Activated naive CD8-positive, alpha-beta T cell (primary cell): Measurements from ENCODE around the gene CRYGN.

Source experiments
- H3K27ac Mint-ChIP-seq: one replicate; pipeline ENCODE4 v1.8.0; 2021; ENCODE audit warnings: mixed read lengths
- H3K27me3 Mint-ChIP-seq: one replicate; pipeline ENCODE4 v1.8.0; 2021; ENCODE audit warnings: mixed read lengths
- H3K36me3 Mint-ChIP-seq: one replicate; pipeline ENCODE4 v1.8.0; 2021; ENCODE audit warnings: mixed read lengths
- H3K4me1 Mint-ChIP-seq: one replicate; pipeline ENCODE4 v1.8.0; 2021; ENCODE audit warnings: low read depth, mixed read lengths
- H3K4me3 Mint-ChIP-seq: one replicate; pipeline ENCODE4 v1.8.0; 2021; ENCODE audit warnings: mild to moderate bottlenecking, mixed read lengths
- H3K9me3 Mint-ChIP-seq: one replicate; pipeline ENCODE4 v1.8.0; 2021; ENCODE audit warnings: low read depth, mixed read lengths

The CRYGN gene

DNA sequence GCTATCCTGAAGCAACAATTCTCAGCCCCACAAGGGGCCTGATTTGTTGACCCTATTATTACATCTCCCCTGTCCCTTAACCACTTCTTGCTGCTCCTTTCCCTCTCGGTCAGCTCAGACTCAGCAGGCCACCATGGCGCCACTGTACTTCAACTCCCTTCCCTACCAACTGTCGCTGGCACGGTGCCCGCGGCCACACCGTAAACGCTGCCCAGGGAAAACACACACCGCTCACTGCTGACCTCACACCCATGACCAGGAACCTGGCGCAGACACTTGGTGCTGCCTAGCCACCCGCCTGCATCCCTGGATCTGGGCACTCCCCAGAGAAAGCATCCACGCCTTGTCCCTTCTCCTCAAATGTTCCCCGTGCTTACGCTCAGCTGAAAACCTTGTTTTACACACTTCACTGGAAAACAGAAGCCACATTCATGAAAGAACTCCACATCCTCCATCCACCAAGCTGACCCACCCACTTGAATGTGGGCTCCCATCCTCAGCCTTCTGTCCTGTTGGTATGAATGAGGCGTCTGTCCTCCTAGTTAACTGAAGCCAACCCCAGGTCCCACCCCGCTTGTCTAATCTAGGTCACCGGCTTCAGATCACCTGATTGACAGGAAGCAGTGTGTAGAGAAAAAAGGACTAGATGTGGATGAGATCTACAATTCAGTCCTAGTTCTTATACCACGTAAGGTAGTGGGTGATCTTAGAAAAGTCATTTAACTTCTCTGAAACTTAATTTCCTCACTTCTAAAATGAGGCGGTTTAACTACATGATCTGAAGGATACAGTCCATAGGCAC lies 28.5 kb upstream of the CRYGN start:
- no peak overlapping the region for H3K4me3 Mint-ChIP-seq
- H3K9me3 Mint-ChIP-seq, result peaks cover 6% of the 10 kb centered on the region
- H3K4me1 Mint-ChIP-seq, result peaks cover 36% of the 10 kb centered on the region
- H3K27ac Mint-ChIP-seq, result peak overlapping the region; percentile 50
- peaks cover 40% of the 10 kb centered on the region for H3K36me3 Mint-ChIP-seq
- no peaks in the 10 kb centered on the region for H3K27me3 Mint-ChIP-seq

- Mint-ChIP-seq H3K27ac (no peak overlapping the region), H3K4me3 (no peak overlapping the region), H3K9me3 (peaks cover 16% of the 10 kb centered on the region), H3K4me1 (peaks cover 19% of the 10 kb centered on the region), H3K27me3 (peaks cover 4% of the 10 kb centered on the region), H3K36me3 (peaks cover 42% of the 10 kb centered on the region)
Measured at GRCh38 chr7:151465169-151465568, 25.2 kb upstream of the CRYGN start.

DNA sequence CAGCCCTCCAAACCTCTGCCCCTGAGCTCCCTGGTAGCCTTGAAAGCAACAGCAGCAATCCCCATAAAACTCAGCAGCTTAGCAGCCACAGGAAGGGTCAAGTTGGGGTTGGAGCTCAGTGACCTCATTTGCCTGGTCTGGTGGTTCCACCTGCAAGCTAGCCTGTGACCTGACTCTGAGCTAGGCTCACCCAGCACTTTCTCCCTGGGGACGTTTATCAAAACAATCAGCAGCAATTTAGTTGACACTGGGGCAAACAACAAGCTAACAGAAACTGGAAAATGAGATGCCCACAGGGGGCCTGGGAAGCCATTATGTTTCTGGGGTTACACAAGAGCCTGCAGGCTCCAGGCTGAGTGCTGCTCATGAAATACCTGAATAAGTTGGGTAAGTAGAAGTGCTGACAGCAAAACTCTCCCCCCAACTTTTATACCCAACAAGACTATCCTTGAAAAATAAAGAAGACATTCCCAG lies 22.4 kb upstream of the CRYGN start:
- Mint-ChIP-seq H3K9me3 (peaks cover 16% of the 10 kb centered on the region), H3K36me3 (peaks cover 25% of the 10 kb centered on the region), H3K4me1 (no peaks in the 10 kb centered on the region), H3K27me3 (peaks cover 6% of the 10 kb centered on the region), H3K4me3 (no peak overlapping the region), H3K27ac (no peak overlapping the region)

DNA sequence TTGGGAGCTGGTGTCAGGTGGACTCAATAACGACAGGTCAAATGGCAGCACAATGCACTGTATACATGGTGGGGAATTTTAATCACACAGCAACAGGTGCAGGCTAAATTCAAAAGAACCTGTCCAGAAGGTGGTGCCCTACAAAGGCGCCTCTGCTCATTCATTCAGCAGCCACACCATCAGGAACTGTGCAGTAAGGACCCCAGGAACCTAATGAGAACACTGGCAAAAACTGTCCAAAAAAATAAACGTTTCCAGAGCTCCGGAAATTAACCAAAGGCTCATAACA lies 21.9 kb upstream of the CRYGN start:
- H3K27me3 Mint-ChIP-seq, result peaks cover 6% of the 10 kb centered on the region
- H3K27ac Mint-ChIP-seq, result no peak overlapping the region
- peaks cover 22% of the 10 kb centered on the region for H3K36me3 Mint-ChIP-seq
- peaks cover 16% of the 10 kb centered on the region for H3K9me3 Mint-ChIP-seq
- H3K4me1 Mint-ChIP-seq, result no peaks in the 10 kb centered on the region
- no peak overlapping the region for H3K4me3 Mint-ChIP-seq

DNA sequence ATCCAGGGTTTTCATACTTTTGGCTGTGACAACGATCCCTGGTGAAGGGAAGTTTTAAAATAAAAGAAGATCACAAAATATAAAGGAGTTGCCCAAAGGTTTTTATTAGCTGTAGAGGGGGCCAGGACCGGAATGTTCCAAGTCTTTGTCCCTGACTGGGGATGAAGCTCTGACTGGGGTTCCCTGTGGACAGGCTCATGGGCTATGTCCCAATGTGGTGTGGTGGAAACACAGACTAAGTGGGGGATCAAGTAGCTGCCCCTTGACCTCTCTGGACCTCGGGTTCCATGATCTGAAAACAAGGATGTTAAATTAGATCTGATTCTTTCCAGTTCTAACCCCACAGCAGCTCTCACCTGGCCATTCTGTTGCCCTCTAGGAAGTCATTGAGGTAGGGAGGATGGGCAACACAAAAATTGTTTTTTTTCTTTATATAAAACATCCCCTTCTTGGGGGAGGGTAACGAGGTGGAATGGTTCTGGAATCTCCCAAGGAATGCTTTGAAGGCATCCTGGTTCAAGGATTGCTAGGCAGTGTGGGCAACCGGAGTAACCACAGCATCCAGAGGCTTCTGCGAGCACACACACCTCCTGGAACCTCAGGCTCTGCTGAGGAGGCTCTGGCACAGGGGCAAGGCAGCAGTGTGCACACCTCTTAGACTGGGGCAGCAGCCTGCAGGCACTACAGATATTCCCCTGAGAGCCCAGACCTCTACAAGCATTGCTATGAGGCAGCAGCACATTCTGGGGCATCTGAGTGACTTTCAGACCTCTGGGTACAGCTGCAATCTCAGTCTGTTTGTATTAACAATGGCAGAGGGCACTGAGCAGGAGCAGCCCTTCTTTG lies 21.4 kb upstream of the CRYGN start:
- Mint-ChIP-seq H3K4me3 (no peak overlapping the region), H3K9me3 (peaks cover 16% of the 10 kb centered on the region), H3K27me3 (peaks cover 6% of the 10 kb centered on the region), H3K27ac (no peak overlapping the region), H3K36me3 (peaks cover 22% of the 10 kb centered on the region), H3K4me1 (no peaks in the 10 kb centered on the region)

- Mint-ChIP-seq H3K27ac (no peak overlapping the region), H3K4me1 (no peaks in the 10 kb centered on the region), H3K4me3 (no peak overlapping the region), H3K36me3 (peaks cover 16% of the 10 kb centered on the region), H3K9me3 (peaks cover 16% of the 10 kb centered on the region), H3K27me3 (peaks cover 6% of the 10 kb centered on the region)
Measured at GRCh38 chr7:151460474-151460855, 20.5 kb upstream of the CRYGN start.

DNA sequence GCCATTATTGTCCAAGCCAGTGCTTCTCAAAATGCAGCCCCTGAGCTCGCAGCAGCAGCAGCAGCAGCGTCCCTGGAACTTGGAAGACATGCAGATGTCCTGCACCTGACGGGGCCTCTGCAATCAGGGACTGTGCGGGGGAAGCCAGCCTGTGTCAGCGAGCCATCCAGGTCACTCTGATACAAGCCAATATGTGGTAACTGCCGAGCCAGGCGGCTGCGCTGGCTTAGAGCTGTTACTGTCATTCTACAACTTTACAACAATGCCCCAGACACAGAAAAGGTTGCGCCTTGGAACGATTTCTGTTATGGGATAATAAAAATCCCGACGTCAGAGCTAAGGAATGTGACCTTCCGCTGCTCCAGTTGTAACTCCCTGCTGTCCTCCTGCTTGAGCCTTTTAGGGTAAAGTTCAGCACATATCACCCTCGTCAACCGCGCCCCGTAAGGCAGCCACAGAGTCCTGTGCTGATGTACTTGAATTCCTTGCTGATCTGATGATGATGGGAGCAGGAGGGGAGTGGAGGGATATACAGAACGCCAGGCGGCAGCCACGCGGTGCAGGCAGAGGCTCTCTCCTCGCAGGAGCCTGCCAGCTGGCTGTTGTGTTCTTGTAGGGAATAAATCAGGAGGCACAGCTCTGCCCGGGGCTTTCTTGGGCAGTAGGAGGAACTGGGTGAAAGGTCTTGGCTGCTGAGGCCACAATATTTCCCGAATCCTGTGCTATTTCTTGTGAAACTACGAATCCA lies 20.0 kb upstream of the CRYGN start:
- H3K4me1 Mint-ChIP-seq, result no peaks in the 10 kb centered on the region
- H3K4me3 Mint-ChIP-seq, result no peak overlapping the region
- H3K27ac Mint-ChIP-seq, result no peak overlapping the region

GRCh38 chr7:151457534-151457933 lies 17.6 kb upstream of the CRYGN start:
- Mint-ChIP-seq H3K36me3 (peaks cover under 1% of the 10 kb centered on the region), H3K27ac (no peak overlapping the region), H3K9me3 (peaks cover 1% of the 10 kb centered on the region), H3K4me3 (no peak overlapping the region), H3K27me3 (peaks cover 6% of the 10 kb centered on the region), H3K4me1 (no peaks in the 10 kb centered on the region)

More for the DNA sequence above, 20.0 kb upstream of the CRYGN start:
- peaks cover 16% of the 10 kb centered on the region for H3K9me3 Mint-ChIP-seq
- peaks cover 6% of the 10 kb centered on the region for H3K27me3 Mint-ChIP-seq
- H3K36me3 Mint-ChIP-seq, result peaks cover 12% of the 10 kb centered on the region

GRCh38 chr7:151456782-151457181 lies 16.8 kb upstream of the CRYGN start:
- Mint-ChIP-seq H3K36me3 (no peaks in the 10 kb centered on the region), H3K4me3 (no peak overlapping the region), H3K4me1 (no peaks in the 10 kb centered on the region), H3K27ac (no peak overlapping the region), H3K9me3 (no peaks in the 10 kb centered on the region), H3K27me3 (peaks cover 6% of the 10 kb centered on the region)

- Mint-ChIP-seq H3K4me1 (no peaks in the 10 kb centered on the region), H3K4me3 (no peak overlapping the region), H3K36me3 (no peaks in the 10 kb centered on the region), H3K27ac (no peak overlapping the region), H3K27me3 (peaks cover 6% of the 10 kb centered on the region), H3K9me3 (no peaks in the 10 kb centered on the region)
Measured at GRCh38 chr7:151456276-151456675, 16.3 kb upstream of the CRYGN start.

DNA sequence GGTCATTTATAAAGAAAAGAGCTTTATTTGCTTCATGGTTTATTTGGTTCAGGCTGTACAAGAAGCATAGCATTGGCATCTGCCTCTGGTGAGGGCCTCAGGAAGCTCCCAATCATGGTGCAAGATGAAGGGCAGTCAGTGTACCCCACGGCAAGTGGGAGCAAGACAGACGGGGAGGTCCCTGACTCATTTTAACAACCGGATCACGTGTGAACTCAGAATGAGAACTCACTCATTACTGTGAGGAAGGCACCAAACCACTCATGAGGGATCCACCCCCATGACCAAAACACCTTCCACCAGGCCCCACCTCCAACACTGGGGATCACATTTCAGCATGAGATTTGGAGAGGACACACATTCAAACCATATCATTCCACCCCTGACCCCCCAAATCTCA lies 15.7 kb upstream of the CRYGN start:
- Mint-ChIP-seq H3K27me3 (peaks cover 6% of the 10 kb centered on the region), H3K4me3 (no peak overlapping the region), H3K27ac (no peak overlapping the region), H3K4me1 (no peaks in the 10 kb centered on the region), H3K9me3 (no peaks in the 10 kb centered on the region), H3K36me3 (no peaks in the 10 kb centered on the region)

- Mint-ChIP-seq H3K4me1 (no peaks in the 10 kb centered on the region), H3K4me3 (no peak overlapping the region), H3K9me3 (no peaks in the 10 kb centered on the region), H3K36me3 (no peaks in the 10 kb centered on the region), H3K27ac (no peak overlapping the region), H3K27me3 (peaks cover 2% of the 10 kb centered on the region)
Measured at GRCh38 chr7:151454932-151455530, 15.1 kb upstream of the CRYGN start.

- H3K4me3 Mint-ChIP-seq, result no peak overlapping the region
- no peaks in the 10 kb centered on the region for H3K36me3 Mint-ChIP-seq
- peaks cover 3% of the 10 kb centered on the region for H3K4me1 Mint-ChIP-seq
- H3K9me3 Mint-ChIP-seq, result no peaks in the 10 kb centered on the region
- H3K27me3 Mint-ChIP-seq, result peaks cover 3% of the 10 kb centered on the region
- no peak overlapping the region for H3K27ac Mint-ChIP-seq
Measured at GRCh38 chr7:151454305-151454704, 14.4 kb upstream of the CRYGN start.

DNA sequence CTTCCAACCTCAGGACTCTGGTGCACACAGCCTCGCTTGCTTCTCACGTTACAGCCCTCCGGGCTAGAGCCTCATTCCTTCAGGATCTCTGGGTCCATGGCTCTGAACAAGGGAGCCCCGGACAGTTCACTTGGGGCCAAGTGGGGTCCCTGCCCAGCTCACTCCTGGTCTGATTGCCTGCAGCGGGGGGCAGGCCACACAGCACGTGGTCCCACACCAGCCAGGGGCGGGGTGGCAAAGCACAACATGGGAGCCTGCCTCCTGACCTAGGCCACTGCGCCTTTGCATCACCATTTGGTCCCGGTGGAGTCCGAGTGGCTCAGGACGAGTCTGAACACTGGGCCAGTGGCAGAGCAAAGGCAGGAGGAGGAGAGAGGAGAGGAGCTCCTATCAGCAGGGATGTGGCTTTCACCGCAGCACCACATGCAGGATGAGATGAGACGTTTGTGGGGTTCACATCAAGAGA lies 13.4 kb upstream of the CRYGN start:
- Mint-ChIP-seq H3K4me3 (no peak overlapping the region), H3K9me3 (no peaks in the 10 kb centered on the region), H3K27ac (no peak overlapping the region), H3K27me3 (peaks cover 3% of the 10 kb centered on the region), H3K36me3 (no peaks in the 10 kb centered on the region), H3K4me1 (peaks cover 3% of the 10 kb centered on the region)
